Right ventricle myocardium inferior (tissue), 1 donor: Measurements from ENCODE around the gene NUAK2. TPM values are rescaled to one million over a fixed set of nuclear protein-coding genes. Genes with fewer than 3 reads are reported as not detected.

Experiments used
- ATAC-seq: fragments of 200-7000 bp; cut with Tn5 transposase; one replicate; pipeline ENCODE4 v1.9.1; 2020; ENCODE audit warnings: mild to moderate bottlenecking, moderate library complexity
- DNase-seq: peaks from one replicate; pipeline ENCODE4 v3.0.0; 2021; ENCODE audit errors: missing footprints
- intact Hi-C: fragments of 100-400 bp; cut with DNase I; formaldehyde crosslinking; loops from one replicate; pipeline ENCODE4 v1.11.0; 2022
- total RNA-seq: library from RNA; stranded (reverse); fragmentation: NEBNext Ultra II Directional; extraction: Animal tissue kit (Norgen Biotek cat#: 25700); gene quantifications from one replicate; pipeline ENCODE4 v1.2.1, GENCODE V29; 2021
- donor health status: DM: no; HTN: yes; CAD: no; lungs with severe emphysema.

NUAK2 gene
- total RNA-seq, 1 donor from 2014 or later: 1.1 TPM

- DNase-seq (no peak), ATAC-seq (no peak)
- intact Hi-C loops: no loop called here
Observed at GRCh38 chr1:205326812-205327466, 5.4 kb upstream of the NUAK2 start.

DNA sequence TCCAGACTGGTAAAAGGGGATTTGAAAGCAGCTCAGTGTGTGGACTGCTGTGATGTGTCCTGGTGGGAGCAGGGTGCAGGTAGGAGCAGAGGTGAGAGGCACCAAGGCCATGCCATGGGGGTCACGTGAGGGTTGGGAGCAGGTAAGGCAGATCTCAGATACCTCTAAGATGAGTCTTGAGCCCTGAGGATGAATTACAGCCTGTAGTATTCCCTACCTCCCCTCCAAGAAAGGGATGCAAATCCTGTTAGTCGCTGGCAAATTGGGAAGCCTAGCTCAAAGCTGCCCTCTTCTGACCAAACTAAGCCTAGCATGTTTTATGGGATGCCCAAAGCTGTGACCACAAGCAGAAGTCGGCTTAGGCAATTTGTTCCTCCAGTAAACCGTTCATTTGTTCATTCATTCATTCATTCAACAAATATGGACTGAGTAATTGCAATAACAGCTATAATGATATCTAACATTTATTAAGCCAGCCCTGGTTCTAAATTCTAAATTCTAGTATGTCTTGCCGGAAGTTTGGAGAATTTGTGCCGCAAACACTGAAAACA is 3.9 kb upstream of the NUAK2 start:
- intact Hi-C loops: loop anchor here (1.0 kb wide), 1 partner anchor 52 kb away; no protein-coding TSS in a partner anchor
- ATAC-seq (peak; percentile 26), DNase-seq (no peak)

DNA sequence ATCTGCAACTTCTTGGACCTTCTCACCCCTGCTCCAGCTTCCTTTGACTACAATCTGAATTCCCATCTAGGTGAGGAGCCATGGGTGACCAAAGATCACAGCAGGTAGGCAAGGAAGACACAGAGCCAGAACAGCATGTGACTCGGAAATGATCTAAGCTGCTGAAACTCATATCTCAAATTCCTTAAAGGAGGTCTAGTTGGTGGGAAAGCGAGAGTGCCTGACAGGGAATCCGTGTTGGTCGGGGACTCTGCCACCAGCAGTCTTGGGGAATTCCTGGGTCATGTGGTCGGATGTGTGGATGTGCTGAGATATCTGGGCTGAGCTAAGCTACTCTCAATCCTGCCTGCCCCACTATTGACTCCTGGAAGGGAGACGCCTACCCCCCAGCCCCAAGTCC is 3.2 kb upstream of the NUAK2 start:
- ATAC-seq (no peak), DNase-seq (no peak)
- intact Hi-C loops: loop anchor here (1.0 kb wide), 1 partner anchor 51 kb away; no protein-coding TSS in a partner anchor

GRCh38 chr1:205323794-205324193 is 2.2 kb upstream of the NUAK2 start:
- no peak for ATAC-seq
- intact Hi-C loops: no loop called here

DNA sequence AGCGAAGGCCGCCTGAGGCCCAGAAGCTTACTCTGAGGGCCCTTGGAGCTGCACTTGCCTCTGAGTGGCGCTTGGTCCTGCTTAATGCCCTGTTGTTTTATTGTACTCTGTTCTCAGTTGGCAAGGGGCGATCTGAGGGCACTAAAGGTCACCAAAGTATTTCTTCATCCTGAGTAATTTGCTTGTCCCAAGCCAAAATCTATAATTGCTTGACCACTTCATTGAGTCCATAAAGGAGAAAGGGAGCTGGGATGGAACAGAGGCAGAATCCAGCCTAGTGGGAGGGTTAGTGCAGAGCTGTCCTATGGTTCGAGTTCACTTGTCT is 376 bp upstream of the NUAK2 start:
- ATAC-seq (no peak), DNase-seq (no peak)
- intact Hi-C loops: loop anchor here (1.0 kb wide), 1 partner anchor 49 kb away; no protein-coding TSS in a partner anchor

More at GRCh38 chr1:205323794-205324193, 2.2 kb upstream of the NUAK2 start:
- no peak for DNase-seq

DNA sequence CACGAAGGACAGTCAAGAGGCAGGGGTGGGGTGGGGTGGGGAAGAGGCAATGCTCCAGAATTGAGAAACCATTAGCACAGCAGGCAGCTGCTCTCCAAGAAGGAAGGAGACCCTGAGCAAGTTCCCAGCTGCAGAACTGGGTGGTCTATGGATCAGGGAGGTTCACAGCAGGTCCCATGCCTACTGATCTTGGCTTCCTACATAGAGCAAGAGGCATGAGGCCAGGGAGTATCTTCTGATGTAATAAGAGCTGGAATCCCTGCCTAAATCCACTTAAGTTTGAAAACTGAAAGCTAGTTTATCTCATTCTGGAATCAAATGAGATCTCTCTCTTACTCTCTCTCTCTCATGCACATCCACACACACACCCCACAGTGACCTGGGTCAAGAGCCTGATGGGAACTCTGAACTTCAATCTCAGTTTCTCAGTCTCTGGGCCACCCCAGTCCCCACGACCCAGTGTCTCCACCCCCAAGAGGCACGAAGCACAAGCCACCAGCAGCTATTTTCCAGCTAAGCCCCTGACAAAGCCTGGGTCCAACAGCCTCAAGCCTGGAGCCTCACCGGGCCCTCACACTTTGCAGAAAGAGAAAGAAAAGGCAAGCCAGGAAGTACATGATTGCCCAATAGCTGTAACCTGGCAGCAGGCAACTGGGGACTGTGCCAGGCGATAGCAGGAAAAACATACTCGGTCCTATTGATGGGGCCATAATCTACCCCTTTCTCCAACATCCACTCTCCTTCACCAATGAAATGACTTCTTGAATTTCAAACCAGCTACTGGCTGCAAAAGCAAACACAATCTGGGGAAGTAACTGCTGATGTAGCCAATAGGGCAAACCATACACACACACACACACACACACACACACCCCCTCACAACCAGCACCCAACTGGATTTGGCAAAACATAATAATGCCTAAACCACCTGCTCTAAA is 2.2 kb downstream of the NUAK2 start:
- ATAC-seq (peak; percentile 30), DNase-seq (no peak)
- intact Hi-C loops: no loop called here

GRCh38 chr1:205318231-205318991 is 3.1 kb downstream of the NUAK2 start:
- intact Hi-C loops: no loop called here
- no peak for DNase-seq
- no peak for ATAC-seq

- intact Hi-C loops: no loop called here
- peak; percentile 64 for ATAC-seq
- DNase-seq: peak; percentile 83
Observed at GRCh38 chr1:205317311-205317917, 4.1 kb downstream of the NUAK2 start.

DNA sequence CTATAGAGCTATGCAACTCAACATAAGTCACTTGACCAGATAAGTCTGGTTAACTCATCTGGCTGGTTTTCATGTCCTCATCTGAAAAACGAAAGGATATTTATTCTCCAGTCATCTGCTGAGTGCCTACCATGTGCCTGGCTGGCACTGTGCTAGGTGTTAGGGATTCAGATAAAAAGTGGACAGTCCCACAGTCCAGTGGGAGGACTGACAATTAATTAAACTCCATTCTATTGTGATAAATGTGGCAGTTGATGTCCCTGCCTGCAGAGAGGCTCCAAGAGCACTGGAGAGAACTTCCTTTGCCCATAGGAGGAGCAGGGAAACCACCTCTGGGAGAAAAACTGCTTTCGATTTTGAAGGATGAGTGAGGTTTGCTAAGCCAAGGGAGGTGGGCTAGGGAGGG is 5.4 kb downstream of the NUAK2 start:
- ATAC-seq (peak; percentile 38), DNase-seq (no peak)
- intact Hi-C loops: no loop called here

- DNase-seq (no peak), ATAC-seq (no peak)
- intact Hi-C loops: no loop called here
Observed at GRCh38 chr1:205315008-205315618, 6.4 kb downstream of the NUAK2 start.

GRCh38 chr1:205313563-205314308 is 7.8 kb downstream of the NUAK2 start:
- ATAC-seq (peak; percentile 49), DNase-seq (peak; percentile 81)
- intact Hi-C loops: no loop called here

DNA sequence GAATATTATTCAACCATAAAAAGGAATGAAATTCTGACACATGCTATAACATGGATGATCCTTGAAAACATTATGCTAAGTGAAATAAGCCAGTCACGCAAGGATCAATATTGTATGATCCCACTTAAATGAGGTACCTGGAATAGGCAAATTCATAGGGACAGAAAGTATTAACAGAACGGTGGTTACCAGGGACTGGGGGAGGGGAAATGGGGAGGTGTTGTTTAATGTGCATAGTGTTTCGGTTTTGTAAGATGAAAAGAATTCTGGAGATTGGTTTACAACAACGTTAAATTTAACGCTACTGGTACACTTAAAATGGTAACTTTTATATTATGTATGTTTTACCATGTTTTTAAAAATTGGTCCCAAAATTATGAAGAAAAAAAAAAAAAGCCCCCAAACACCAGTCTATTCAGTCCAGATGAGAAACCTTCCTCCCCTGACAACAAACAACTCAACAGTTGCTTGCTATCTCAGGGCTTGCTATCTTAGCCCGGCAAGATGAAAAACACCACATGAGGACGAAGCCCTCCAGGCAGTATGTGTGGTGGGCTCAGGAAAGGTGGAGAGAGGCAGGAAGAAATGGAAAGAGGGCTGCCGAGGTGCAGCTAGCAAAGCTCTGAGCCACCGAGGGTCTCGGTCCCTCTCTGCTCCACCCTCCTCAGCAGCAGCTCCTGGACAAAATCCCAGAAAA is 8.5 kb downstream of the NUAK2 start:
- DNase-seq: no peak

GRCh38 chr1:205310976-205311704 is 10.4 kb downstream of the NUAK2 start:
- ATAC-seq (no peak), DNase-seq (no peak)
- intact Hi-C loops: no loop called here

More for the DNA sequence above, 8.5 kb downstream of the NUAK2 start:
- ATAC-seq: no peak
- intact Hi-C loops: no loop called here

DNA sequence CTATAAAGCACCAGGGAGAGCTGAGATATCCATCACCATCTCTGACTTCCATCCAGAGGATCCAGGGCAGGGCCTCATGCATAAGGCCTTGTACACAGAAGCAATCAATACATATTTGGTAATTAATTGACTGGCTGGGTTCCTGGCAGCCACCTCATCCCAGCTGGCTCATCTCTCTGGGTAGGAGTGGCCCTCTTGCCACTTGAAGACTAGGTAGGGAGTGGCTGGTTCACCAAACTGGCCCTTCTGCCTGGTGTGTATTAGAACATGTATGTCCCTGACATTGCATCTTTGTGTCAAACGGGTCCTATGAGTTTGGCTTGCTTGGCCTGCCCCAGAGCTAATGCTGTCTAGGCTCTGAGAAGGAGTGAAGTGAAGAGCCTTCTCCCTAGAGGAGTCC is 11.8 kb downstream of the NUAK2 start:
- intact Hi-C loops: no loop called here
- DNase-seq (no peak), ATAC-seq (no peak)

DNA sequence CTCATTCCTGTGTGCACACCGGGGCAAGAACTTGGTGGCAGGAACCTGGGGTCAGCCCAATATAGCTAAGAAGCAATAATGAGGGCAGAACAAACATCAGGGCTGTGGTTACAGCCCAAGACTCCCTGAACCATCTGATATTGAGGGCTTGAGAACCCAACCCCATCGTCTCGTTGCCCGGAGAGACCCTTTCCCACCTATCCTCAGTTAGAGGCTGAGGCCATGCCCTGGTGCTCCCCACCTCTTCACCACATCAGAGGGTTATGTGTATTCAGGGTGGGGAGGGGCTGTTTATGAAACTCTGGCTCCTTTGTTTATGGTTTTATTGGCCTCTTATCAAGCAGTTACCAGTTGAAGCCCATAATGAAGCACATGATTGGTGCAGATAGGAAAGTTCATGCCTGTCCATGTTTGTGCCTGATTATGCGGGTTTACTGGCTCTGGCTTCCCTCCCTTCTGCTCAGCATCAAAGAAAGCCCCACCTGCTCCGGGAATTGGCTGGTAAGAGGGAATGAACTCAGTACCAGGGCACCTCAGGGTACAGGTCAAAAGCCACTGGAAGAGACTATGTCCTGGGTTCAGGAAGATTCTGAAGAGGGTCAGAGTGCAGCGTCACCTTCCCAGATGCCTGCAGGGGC is 14.5 kb downstream of the NUAK2 start:
- DNase-seq (no peak), ATAC-seq (no peak)
- intact Hi-C loops: no loop called here

DNA sequence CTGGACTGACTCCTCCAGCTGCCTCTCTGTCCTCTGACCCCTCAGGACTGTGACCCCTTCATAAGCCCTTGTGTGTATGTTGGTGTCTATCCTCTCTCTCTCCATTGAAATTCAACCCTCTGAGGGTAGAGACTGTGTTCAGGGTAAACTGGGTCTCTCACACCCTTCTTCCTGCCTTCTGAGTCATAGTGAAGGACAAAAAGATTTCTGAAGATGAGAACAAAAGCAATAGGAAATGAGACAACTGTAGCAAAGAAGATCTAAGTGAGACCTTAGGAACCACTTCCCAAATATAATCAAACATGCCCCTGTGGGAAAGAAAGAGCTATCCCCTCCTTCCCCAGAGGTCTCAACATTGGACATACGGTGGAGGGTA is 16.9 kb downstream of the NUAK2 start:
- intact Hi-C loops: no loop called here
- ATAC-seq (no peak), DNase-seq (no peak)
